Mammary epithelial cell (primary cell): Measurements from ENCODE around the gene OR51L1.

ENCODE experiments used
- CTCF ChIP-seq, 2 donors: IDR thresholded peaks in 1 of 2; conservative IDR thresholded peaks in 1 of 2; 2 replicates each; pipeline ENCODE4 v1.5.1; 2011 to 2012; ENCODE audit warnings: inconsistent platforms in 2 of 2, low read length in 2 of 2, mild to moderate bottlenecking in 2 of 2, control low read depth in 1 of 2, low read depth in 1 of 2; ENCODE audit not compliant: insufficient read depth in 1 of 2; ENCODE audit errors: extremely low read depth in 1 of 2
- EZH2 ChIP-seq: IDR thresholded peaks from 2 replicates; pipeline ENCODE4 v1.6.1; 2012; ENCODE audit warnings: low read length, inconsistent platforms, borderline replicate concordance

- peak; percentile 57 to 73 for TF ChIP-seq CTCF (conservative IDR thresholded peaks at IDR 0.05 in 1 of 2, IDR thresholded peaks at IDR 0.05 in 1 of 2; ENCODE audit: extremely low read depth in 1 of 2, insufficient read depth in 1 of 2, low read depth in 1 of 2, low read length in 2 of 2)
- TF ChIP-seq EZH2: no peak
Observed at GRCh38 chr11:5004424-5005274, 10.0 kb downstream of the OR51L1 start.
